IMR-90 (cell line): ENCODE measurements around the gene ACVR1B. TPM values are rescaled to one million over a fixed set of nuclear protein-coding genes. Genes with fewer than 3 reads are reported as not detected.

ENCODE experiments used
- ATAC-seq: fragments of 200-7000 bp; cut with Tn5 transposase; 2 replicates; pipeline ENCODE4 v1.9.1; 2020; ENCODE audit warnings: low read depth, mild to moderate bottlenecking, moderate library complexity
- BruUV-seq: library from RNA; stranded (reverse); fragments of 400-500 nt; replicated peaks from 2 replicates; lab custom pipeline; 2021; lab: Mats Ljungman, UMichigan
- CTCF ChIA-PET: fragments of 300-600 bp; formaldehyde crosslinking; extraction: SDS; loops from one replicate; lab custom pipeline; 2021; ENCODE audit warnings: antibody characterized with exemption; lab: Yijun Ruan, JAX
- POLR2A ChIA-PET: fragments of 300-600 bp; sonication (Branson Sonifier 250); formaldehyde crosslinking; loops from one replicate; lab custom pipeline; 2022; ENCODE audit warnings: antibody characterized with exemption; ENCODE audit not compliant: unreplicated experiment; lab: Charles Lee
- DNase-seq: peaks from one replicate; pipeline ENCODE4 v3.0.0; 2013
- H2AFZ ChIP-seq: replicated peaks from 2 replicates; pipeline ENCODE3; 2013; ENCODE audit warnings: low read length, mild to moderate bottlenecking; ENCODE audit not compliant: poor library complexity
- H2AK5ac ChIP-seq: 2 replicates; pipeline ENCODE4 v1.6.1; 2013; ENCODE audit warnings: low read depth, low read length, inconsistent platforms
- H2AK9ac ChIP-seq: replicated peaks from 2 replicates; pipeline ENCODE3; 2013; ENCODE audit warnings: mild to moderate bottlenecking, low read depth, low read length, moderate library complexity; ENCODE audit not compliant: poor library complexity
- H2BK120ac ChIP-seq: 2 replicates; pipeline ENCODE4 v1.6.1; 2013; ENCODE audit warnings: low read depth, low read length, inconsistent platforms
- H2BK15ac ChIP-seq: 3 replicates; pipeline ENCODE4 v1.6.1; 2013; ENCODE audit warnings: low read depth, low read length, inconsistent platforms
- H2BK20ac ChIP-seq: 2 replicates; pipeline ENCODE4 v1.6.1; 2013; ENCODE audit warnings: low read depth, mild to moderate bottlenecking, inconsistent platforms, low read length, moderate library complexity
- H2BK5ac ChIP-seq: 2 replicates; pipeline ENCODE4 v1.6.1; 2013; ENCODE audit warnings: mild to moderate bottlenecking, low read depth, low read length, inconsistent platforms; ENCODE audit not compliant: poor library complexity, severe bottlenecking
- H3K14ac ChIP-seq: replicated peaks from 2 replicates; pipeline ENCODE4 v1.6.1; 2013; ENCODE audit warnings: low read depth, low read length, inconsistent platforms
- H3K18ac ChIP-seq: 2 replicates; pipeline ENCODE4 v1.6.1; 2013; ENCODE audit warnings: low read depth, low read length, control low read depth
- H3K23ac ChIP-seq: 2 replicates; pipeline ENCODE4 v1.6.1; 2013; ENCODE audit warnings: low read depth, low read length, inconsistent platforms
- H3K27ac ChIP-seq: 2 replicates; pipeline ENCODE4 v1.5.1; 2013; ENCODE audit warnings: mild to moderate bottlenecking, control low read depth, low read length; ENCODE audit not compliant: insufficient read depth
- H3K27me3 ChIP-seq: 2 replicates; pipeline ENCODE4 v1.6.1; 2013; ENCODE audit warnings: low read length; ENCODE audit not compliant: control insufficient read depth, insufficient read depth
- H3K36me3 ChIP-seq: 2 replicates; pipeline ENCODE4 v1.6.1; 2013; ENCODE audit warnings: low read length, mixed read lengths; ENCODE audit not compliant: control insufficient read depth, insufficient read depth
- H3K4ac ChIP-seq: 2 replicates; pipeline ENCODE4 v1.6.1; 2013; ENCODE audit warnings: low read depth, low read length, inconsistent platforms
- H3K4me1 ChIP-seq: 2 replicates; pipeline ENCODE4 v1.6.1; 2013; ENCODE audit warnings: low read length, mixed read lengths; ENCODE audit not compliant: control insufficient read depth, insufficient read depth
- H3K4me2 ChIP-seq: 2 replicates; pipeline ENCODE4 v1.6.1; 2013; ENCODE audit warnings: low read depth, mild to moderate bottlenecking, control low read depth, low read length, moderate library complexity
- H3K4me3 ChIP-seq: 2 replicates; pipeline ENCODE4 v1.5.1; 2013; ENCODE audit warnings: low read depth, mild to moderate bottlenecking, control low read depth, low read length, moderate library complexity; ENCODE audit not compliant: insufficient read depth
- H3K56ac ChIP-seq: 2 replicates; pipeline ENCODE4 v1.6.1; 2013; ENCODE audit warnings: low read length, inconsistent platforms; ENCODE audit not compliant: insufficient read depth; ENCODE audit errors: extremely low read depth
- H3K79me1 ChIP-seq, 2 experiments: 2 replicates each; pipeline ENCODE4 v1.6.1; 2013; ENCODE audit warnings: low read length in 2 of 2, inconsistent platforms in 1 of 2, low read depth in 1 of 2
- H3K9ac ChIP-seq: 2 replicates; pipeline ENCODE4 v1.6.1; 2013; ENCODE audit warnings: low read depth, low read length, control low read depth
- H3K9me1 ChIP-seq: 2 replicates; pipeline ENCODE4 v1.6.1; 2013; ENCODE audit warnings: low read length, inconsistent platforms; ENCODE audit not compliant: insufficient read depth
- H3K9me3 ChIP-seq: 2 replicates; pipeline ENCODE4 v1.6.1; 2013; ENCODE audit warnings: low read length; ENCODE audit not compliant: control insufficient read depth, insufficient read depth
- H4K20me1 ChIP-seq: 2 replicates; pipeline ENCODE4 v1.6.1; 2013; ENCODE audit warnings: low read length, inconsistent platforms; ENCODE audit not compliant: insufficient read depth
- H4K5ac ChIP-seq: 2 replicates; pipeline ENCODE4 v1.6.1; 2013; ENCODE audit warnings: mild to moderate bottlenecking, low read depth, low read length, control low read depth
- H4K8ac ChIP-seq, 2 experiments: 2 replicates each; pipeline ENCODE4 v1.6.1; 2013; ENCODE audit warnings: low read depth in 2 of 2, low read length in 2 of 2, control low read depth in 1 of 2, inconsistent platforms in 1 of 2
- H4K91ac ChIP-seq: 2 replicates; pipeline ENCODE4 v1.6.1; 2013; ENCODE audit warnings: low read depth, low read length, inconsistent platforms; ENCODE audit not compliant: insufficient read depth
- CTCF ChIP-seq: conservative IDR thresholded peaks from 2 replicates; pipeline ENCODE4 v1.5.1; 2012; ENCODE audit warnings: mild to moderate bottlenecking, low read depth, low read length, improper control_type of control experiment
- MAFK ChIP-seq: IDR thresholded peaks from 2 replicates; pipeline ENCODE4 v1.6.1; 2012; ENCODE audit warnings: low read depth, low read length, improper control_type of control experiment
- MAZ ChIP-seq: IDR thresholded peaks from 2 replicates; pipeline ENCODE4 v1.6.1; 2012; ENCODE audit warnings: low read depth, mild to moderate bottlenecking, low read length, improper control_type of control experiment, moderate library complexity, borderline replicate concordance
- MXI1 ChIP-seq: IDR thresholded peaks from 2 replicates; pipeline ENCODE4 v1.6.1; 2012; ENCODE audit warnings: low read depth, mild to moderate bottlenecking, low read length, moderate library complexity, borderline replicate concordance
- NFE2L2 ChIP-seq: fragments of 150-350 bp; IDR thresholded peaks from 2 replicates; pipeline ENCODE4 v1.6.1; 2016; ENCODE audit warnings: low read depth, mild to moderate bottlenecking, low read length
- RAD21 ChIP-seq: IDR thresholded peaks from 2 replicates; pipeline ENCODE4 v1.6.1; 2012; ENCODE audit warnings: low read length, improper control_type of control experiment
- SMC3 ChIP-seq: fragments of 150-350 bp; IDR thresholded peaks from 2 replicates; pipeline ENCODE4 v1.6.1; 2016; ENCODE audit warnings: low read depth, mild to moderate bottlenecking, antibody characterized with exemption, low read length, moderate library complexity
- USF2 ChIP-seq: fragments of 150-350 bp; IDR thresholded peaks from 2 replicates; pipeline ENCODE4 v1.6.1; 2017; ENCODE audit warnings: mild to moderate bottlenecking, antibody characterized with exemption, low read length, low read depth
- WGBS, 2 experiments: methylation state at CpG; one replicate each; pipeline versions ENCODE4 v1.1.5 to v1.1.7; 2013; ENCODE audit warnings: missing lambda C conversion rate in 2 of 2; ENCODE audit not compliant: insufficient read length in 1 of 2; ENCODE audit errors: extremely low coverage in 2 of 2; 5-methylcytosine and 5-hydroxymethylcytosine counted together
- dilution Hi-C: fragments of 300-500 bp; cut with HindIII; formaldehyde crosslinking; loops from one replicate; pipeline ENCODE4 v1.14.3; 2018; ENCODE audit warnings: low sequenced_read_pairs; ENCODE audit not compliant: unreplicated experiment
- in situ Hi-C: fragments of 300-500 bp; cut with MboI; formaldehyde crosslinking; loops from 3 replicates; pipeline ENCODE4 v1.14.3; 2019; ENCODE audit warnings: low sequenced_read_pairs, inconsistent platforms, mixed read lengths
- intact Hi-C: fragments of 100-400 bp; cut with micrococcal nuclease; formaldehyde crosslinking; loops from 2 replicates; pipeline ENCODE4 v1.10.0; 2022
- polyA plus RNA-seq, 3 experiments: library from polyadenylated mRNA; depleted of rRNA; stranded (reverse); fragments of >200 nt; gene quantifications; 2 replicates each; pipeline ENCODE4 v1.2.3, GENCODE V29; 2012; ENCODE audit warnings: low replicate concordance in 1 of 3
- total RNA-seq: library from RNA; depleted of rRNA; stranded (reverse); fragments of >200 nt; gene quantifications from 2 replicates; pipeline ENCODE4 v1.2.3, GENCODE V29; 2012

The ACVR1B gene
- total and polyA plus RNA-seq, 2 of the 4 experiments (the other 2 are of a cell fraction): 5.7 to 13.6 TPM

GRCh38 chr12:52023182-52023975 is 71.9 kb downstream of the ACVR1B start:
- H4K5ac ChIP-seq: peak overlapping the region; percentile 79
- in situ Hi-C loops: loop anchor here (5.0 kb wide), 1 partner anchor 99 kb away; no protein-coding TSS in a partner anchor
- ChIA-PET POLR2A (interaction anchor here (0.5 to 0.8 kb wide), 2 partner anchors 9 to 25 kb away, joined by 3 to 4 read pairs; no protein-coding TSS in a partner anchor), CTCF (interaction anchor here (0.6 to 8.6 kb wide), 8 partner anchors 9 to 98 kb away, joined by 3 to 128 read pairs (median 4); partner anchors contain the start of gene TAMALIN)
- H3K4me1 ChIP-seq: peaks cover 6% of the 10 kb centered on the region; the same call in 1 of the 2 replicates
- H3K4me3 ChIP-seq: peak overlapping the region; percentile 52
- H3K36me3 ChIP-seq: no peaks in the 10 kb centered on the region
- TF ChIP-seq CTCF (peak; percentile 96), USF2 (no peak), SMC3 (peak; percentile 73), MXI1 (peak; percentile 40; the same call in 1 of the 2 replicates), NFE2L2 (no peak), MAZ (peak; percentile 63; the same call in 1 of the 2 replicates), RAD21 (peak; percentile 78), MAFK (no peak)
- peak overlapping the region; percentile 92 for H2AK9ac ChIP-seq
- no peaks in the 10 kb centered on the region for H3K27me3 ChIP-seq
- ATAC-seq: peak; percentile 77
- no peak overlapping the region; the same call in 2 of the 3 replicates for H2BK15ac ChIP-seq
- BruUV-seq: no TSS peak
- H2BK120ac ChIP-seq: peak overlapping the region; percentile 87
- no peak overlapping the region for H3K18ac ChIP-seq
- H3K27ac ChIP-seq: peak overlapping the region; percentile 41; the same call in 1 of the 2 replicates
- H2BK5ac ChIP-seq: no peak overlapping the region
- H3K4me2 ChIP-seq: peak overlapping the region; percentile 91
- H4K91ac ChIP-seq: peak overlapping the region; percentile 58; the same call in 1 of the 2 replicates
- no peak overlapping the region for H3K9ac ChIP-seq
- H3K9me1 ChIP-seq: no peaks in the 10 kb centered on the region
- H3K56ac ChIP-seq: no peak overlapping the region
- H3K79me1 ChIP-seq: peaks cover 0 to 3% of the 10 kb centered on the region in 2 experiments; a peak in 1 of 4 replicates
- peak overlapping the region; percentile 19 to 94; a peak in 3 of 4 replicates for H4K8ac ChIP-seq
- dilution Hi-C loops: no loop called here
- peak overlapping the region; percentile 99 for H2AFZ ChIP-seq
- no peaks in the 10 kb centered on the region; the same call in 1 of the 2 replicates for H4K20me1 ChIP-seq
- peak overlapping the region; percentile 33; the same call in 1 of the 2 replicates for H2BK20ac ChIP-seq
- H3K4ac ChIP-seq: peak overlapping the region; percentile 88
- peak overlapping the region; percentile 86 for H3K14ac ChIP-seq
- no peak overlapping the region; the same call in 1 of the 2 replicates for H2AK5ac ChIP-seq
- peak; percentile 56 for DNase-seq
- WGBS, 2 experiments: no CpG with 5 or more reads among the region's 70 CpGs
- no peaks in the 10 kb centered on the region for H3K9me3 ChIP-seq
- H3K23ac ChIP-seq: peak overlapping the region; percentile 59; the same call in 1 of the 2 replicates
- intact Hi-C loops: loop anchor here (5.0 kb wide), 1 partner anchor 131 kb away; no protein-coding TSS in a partner anchor
